Measurements from ENCODE around the gene RAC2. TPM values are rescaled to one million over a fixed set of nuclear protein-coding genes. Genes with fewer than 3 reads are reported as not detected.

The RAC2 gene
- total and polyA plus RNA-seq, 2 of the 8 experiments (the other 6 are each of a cell fraction or from before 2014, with no cell fraction given): 2.3 to 4.3 TPM

GRCh38 chr22:37197451-37198257 lies 46.4 kb downstream of the RAC2 start:
- Histone ChIP-seq H4K8ac (ENCODE audit: extremely low read depth, insufficient read depth, low read length) (no peak overlapping the region), H4K91ac (replicated peaks; ENCODE audit: insufficient read length, low read length) (peak overlapping the region; percentile 56), H3K23ac (ENCODE audit: insufficient read length) (no peak overlapping the region), H3K4me1 (replicated peaks in 1 of 4; ENCODE audit: control insufficient read depth in 3 of 4, insufficient read depth in 4 of 4, low read length in 3 of 4) (peaks cover 3 to 19% (median 10%) of the 10 kb centered on the region in 4 experiments; a peak in 5 of 7 replicates), H4K20me1 (replicated peaks in 1 of 2; ENCODE audit: control insufficient read depth in 1 of 2, insufficient read depth in 2 of 2, low read length in 2 of 2) (peaks cover 0 to 4% of the 10 kb centered on the region in 2 experiments), H3K9me3 (ENCODE audit: insufficient read depth in 2 of 2, low read depth in 1 of 2, low read length in 1 of 2) (peaks cover 4 to 5% of the 10 kb centered on the region in 2 experiments; a peak in 3 of 4 replicates), H3K4ac (replicated peaks; ENCODE audit: insufficient read length, low read depth, low read length) (peak overlapping the region; percentile 72), H4K5ac (ENCODE audit: insufficient read length, low read depth, low read length) (no peak overlapping the region), H3K79me2 (ENCODE audit: control insufficient read depth in 1 of 2, insufficient read depth in 2 of 2, low read length in 2 of 2) (no peaks in the 10 kb centered on the region), H3K4me2 (ENCODE audit: insufficient read depth in 1 of 2, low read depth in 2 of 2, low read length in 2 of 2) (peak overlapping the region; percentile 44 to 81), H3K27ac (ENCODE audit: low read depth, low read length) (0 out of 2 replicates have a peak overlapping the region, but pooled peaks have one; percentile 8), H3K56ac (replicated peaks; ENCODE audit: insufficient read length, low read depth, low read length) (no peak overlapping the region), H3K18ac (ENCODE audit: extremely low read depth, low read length) (no peak overlapping the region), H2BK15ac (ENCODE audit: low read length) (no peak overlapping the region), H3K9ac (replicated peaks in 1 of 4; ENCODE audit: extremely low read depth in 1 of 4, low read depth in 3 of 4, low read length in 3 of 4) (no peak overlapping the region; a peak in 1 of 7 replicates), H2AFZ (ENCODE audit: low read length) (no peak overlapping the region), H2BK20ac (ENCODE audit: low read length) (0 out of 2 replicates have a peak overlapping the region, but pooled peaks have one; percentile 48), H3K4me3 (ENCODE audit: extremely low read depth in 1 of 4, insufficient read depth in 2 of 4, low read depth in 3 of 4, low read length in 4 of 4) (peak overlapping the region in 1 of 4 experiments; percentile 78; a peak in 4 of 8 replicates), H3K27me3 (replicated peaks in 1 of 4; ENCODE audit: control insufficient read depth in 3 of 4, extremely low read depth in 1 of 4, insufficient read depth in 3 of 4, low read length in 3 of 4) (no peaks in the 10 kb centered on the region), H3K79me1 (ENCODE audit: low read depth, low read length) (no peaks in the 10 kb centered on the region), H3K23me2 (ENCODE audit: low read depth, low read length) (peaks cover 5% of the 10 kb centered on the region), H2AK5ac (ENCODE audit: low read depth, low read length) (no peak overlapping the region), H3K36me3 (ENCODE audit: control insufficient read depth in 2 of 4, insufficient read depth in 4 of 4, low read length in 3 of 4) (no peaks in the 10 kb centered on the region), H2BK12ac (ENCODE audit: low read depth, low read length) (peak overlapping the region; percentile 50; the same call in 1 of the 2 replicates), H3K14ac (ENCODE audit: insufficient read length) (no peak overlapping the region), H2BK120ac (replicated peaks; ENCODE audit: low read depth, low read length) (peak overlapping the region; percentile 75), H2BK5ac (ENCODE audit: low read depth, low read length) (0 out of 2 replicates have a peak overlapping the region, but pooled peaks have one; percentile 7)
- TF ChIP-seq SIN3A (conservative IDR thresholded peaks at IDR 0.05 in 1 of 2, IDR thresholded peaks at IDR 0.05 in 1 of 2; ENCODE audit: low read depth in 1 of 2, low read length in 2 of 2): no peak
- TF ChIP-seq BRCA1 (IDR thresholded peaks at IDR 0.05; ENCODE audit: low read depth, low read length): no peak
- no peak for TF ChIP-seq CREB1 (IDR thresholded peaks at IDR 0.05)
- no peak for TF ChIP-seq JUND (IDR thresholded peaks at IDR 0.05; ENCODE audit: low read length)
- ChIA-PET CTCF (ENCODE audit: partially characterized antibody) (interaction anchor here (0.6 to 7.7 kb wide), 35 partner anchors 10 to 402 kb away, joined by 3 to 77 read pairs (median 4); partner anchors contain the start of gene C1QTNF6), POLR2A (ENCODE audit: partially characterized antibody) (interaction anchor here (0.9 to 1.7 kb wide), 5 partner anchors 10 to 31 kb away, joined by 3 to 14 read pairs (median 4); partner anchors contain the start of gene C1QTNF6)
- FAIRE-seq: no peak
- WGBS, 2 experiments (ENCODE audit: extremely low coverage in 1 of 2, insufficient coverage in 1 of 2, insufficient read length in 1 of 2, insufficient replicate concordance in 2 of 2, low coverage in 1 of 2, low lambda C conversion rate in 2 of 2, missing lambda C conversion rate in 1 of 2): 89% methylated on average over 11 of the region's 12 CpGs; no CpG with 5 or more reads in 1 of the 2 experiments
- DNase-seq (ENCODE audit: low read depth in 1 of 2, low spot score in 2 of 2): no peak
